HG03342 (cell line): ENCODE results near the gene TRIM33.
A peak's percentile ranks its signal among the peaks of the same experiment; 100 is the strongest.
"Not testable (repeated sequence)": the region's sequence is repeated elsewhere in the genome, so short reads cannot be mapped to it uniquely, and the experiment has no call there.

Source experiments
- ATAC-seq: cut with Tn5 transposase; IDR thresholded peaks from one replicate; pipeline ENCODE4 v1.9.1; 2021; ENCODE audit warnings: mild to moderate bottlenecking, moderate library complexity; ENCODE audit not compliant: unreplicated experiment

Gene TRIM33

GRCh38 chr1:114467491-114467890 is 43.5 kb downstream of the TRIM33 start:
- ATAC-seq = peak; percentile 42

- ATAC-seq = no peak
Measured at GRCh38 chr1:114466334-114467014, 44.5 kb downstream of the TRIM33 start.

GRCh38 chr1:114462963-114463362 is 48.0 kb downstream of the TRIM33 start:
- ATAC-seq = no peak

GRCh38 chr1:114462341-114462740 is 48.7 kb downstream of the TRIM33 start:
- ATAC-seq = no peak

GRCh38 chr1:114458237-114458777 is 52.7 kb downstream of the TRIM33 start:
- no peak for ATAC-seq

- no peak for ATAC-seq
Measured at GRCh38 chr1:114457675-114458236, 53.2 kb downstream of the TRIM33 start.

- ATAC-seq = no peak
Measured at GRCh38 chr1:114456586-114456985, 54.4 kb downstream of the TRIM33 start.

- ATAC-seq = no peak
Measured at GRCh38 chr1:114455102-114455785, 55.8 kb downstream of the TRIM33 start.

- no peak for ATAC-seq
Measured at GRCh38 chr1:114454539-114454938, 56.5 kb downstream of the TRIM33 start.

- no peak for ATAC-seq
Measured at GRCh38 chr1:114453361-114453784, 57.6 kb downstream of the TRIM33 start.

- no peak for ATAC-seq
Measured at GRCh38 chr1:114448370-114449036, 62.5 kb downstream of the TRIM33 start.

GRCh38 chr1:114446198-114446597 is 64.8 kb downstream of the TRIM33 start:
- ATAC-seq = no peak

GRCh38 chr1:114443226-114443625 is 67.8 kb downstream of the TRIM33 start:
- not testable (repeated sequence) for ATAC-seq

GRCh38 chr1:114441332-114441731 is 69.7 kb downstream of the TRIM33 start:
- ATAC-seq = no peak

- no peak for ATAC-seq
Measured at GRCh38 chr1:114439369-114439768, 71.6 kb downstream of the TRIM33 start.

GRCh38 chr1:114437812-114438211 is 73.2 kb downstream of the TRIM33 start:
- no peak for ATAC-seq

GRCh38 chr1:114436799-114437198 is 74.2 kb downstream of the TRIM33 start:
- no peak for ATAC-seq

GRCh38 chr1:114435088-114435715 is 75.8 kb downstream of the TRIM33 start:
- no peak for ATAC-seq

GRCh38 chr1:114431026-114431425 is 80.0 kb downstream of the TRIM33 start:
- ATAC-seq = no peak

- no peak for ATAC-seq
Measured at GRCh38 chr1:114428083-114428754, 82.8 kb downstream of the TRIM33 start.
